Stimulated activated naive CD8-positive, alpha-beta T cell treated with anti-CD3 and anti-CD28 coated beads, Interleukin-15, Interleukin-2, amounts not matched to agents 100 ng/mL and 50 ng/mL, for 24 hours (primary cell): ENCODE measurements around the gene BBS2.
"Not testable (repeated sequence)": the region's sequence is repeated elsewhere in the genome, so short reads cannot be mapped to it uniquely, and the experiment has no call there.

Experiments used
- H3K27ac Mint-ChIP-seq: one replicate; pipeline ENCODE4 v1.8.0; 2021; ENCODE audit warnings: mild to moderate bottlenecking, mixed read lengths
- H3K27me3 Mint-ChIP-seq: one replicate; pipeline ENCODE4 v1.8.0; 2021; ENCODE audit warnings: mixed read lengths
- H3K36me3 Mint-ChIP-seq: one replicate; pipeline ENCODE4 v1.8.0; 2021; ENCODE audit warnings: low read depth, mixed read lengths
- H3K4me1 Mint-ChIP-seq: one replicate; pipeline ENCODE4 v1.8.0; 2021; ENCODE audit warnings: low read depth, mixed read lengths
- H3K4me3 Mint-ChIP-seq: one replicate; pipeline ENCODE4 v1.8.0; 2021; ENCODE audit warnings: mild to moderate bottlenecking, mixed read lengths
- H3K9me3 Mint-ChIP-seq: one replicate; pipeline ENCODE4 v1.8.0; 2021; ENCODE audit warnings: mixed read lengths

Gene BBS2

DNA sequence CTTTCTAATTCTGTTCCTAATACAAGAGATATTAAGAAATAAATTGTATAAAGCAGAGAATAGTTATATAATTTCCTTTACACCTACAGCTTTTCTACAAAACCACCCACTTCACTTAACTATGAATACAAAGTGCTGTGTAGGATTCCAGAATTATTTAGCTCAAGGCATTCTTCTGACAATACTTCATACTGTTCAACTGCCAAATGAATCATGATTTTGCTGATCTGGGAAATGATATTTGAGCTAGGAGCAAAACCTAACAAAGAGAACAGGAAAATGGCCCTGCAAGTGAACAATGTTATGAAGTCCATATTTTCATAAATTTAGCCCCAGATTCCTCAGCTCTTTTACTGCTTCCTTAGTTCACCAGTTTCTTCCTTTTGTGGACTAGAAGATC is 12.9 kb downstream of the BBS2 start:
- peaks cover 31% of the 10 kb centered on the region for H3K36me3 Mint-ChIP-seq
- H3K4me3 Mint-ChIP-seq = no peak overlapping the region
- no peaks in the 10 kb centered on the region for H3K9me3 Mint-ChIP-seq
- H3K27me3 Mint-ChIP-seq = no peaks in the 10 kb centered on the region
- no peaks in the 10 kb centered on the region for H3K4me1 Mint-ChIP-seq
- no peak overlapping the region for H3K27ac Mint-ChIP-seq

GRCh38 chr16:56505181-56505580 is 14.6 kb downstream of the BBS2 start:
- Mint-ChIP-seq H3K4me3 (no peak overlapping the region), H3K4me1 (peaks cover 9% of the 10 kb centered on the region), H3K27me3 (no peaks in the 10 kb centered on the region), H3K36me3 (peaks cover 40% of the 10 kb centered on the region), H3K9me3 (no peaks in the 10 kb centered on the region), H3K27ac (no peak overlapping the region)

GRCh38 chr16:56493815-56494214 is 26.0 kb downstream of the BBS2 start:
- H3K4me3 Mint-ChIP-seq = no peak overlapping the region

GRCh38 chr16:56493126-56493525 is 26.7 kb downstream of the BBS2 start:
- Mint-ChIP-seq H3K27ac (no peak overlapping the region), H3K9me3 (no peaks in the 10 kb centered on the region), H3K4me3 (no peak overlapping the region), H3K27me3 (no peaks in the 10 kb centered on the region), H3K36me3 (peaks cover 36% of the 10 kb centered on the region), H3K4me1 (no peaks in the 10 kb centered on the region)

More at GRCh38 chr16:56493815-56494214, 26.0 kb downstream of the BBS2 start:
- no peaks in the 10 kb centered on the region for H3K27me3 Mint-ChIP-seq
- H3K36me3 Mint-ChIP-seq = peaks cover 40% of the 10 kb centered on the region
- no peaks in the 10 kb centered on the region for H3K9me3 Mint-ChIP-seq
- no peaks in the 10 kb centered on the region for H3K4me1 Mint-ChIP-seq
- H3K27ac Mint-ChIP-seq = no peak overlapping the region

DNA sequence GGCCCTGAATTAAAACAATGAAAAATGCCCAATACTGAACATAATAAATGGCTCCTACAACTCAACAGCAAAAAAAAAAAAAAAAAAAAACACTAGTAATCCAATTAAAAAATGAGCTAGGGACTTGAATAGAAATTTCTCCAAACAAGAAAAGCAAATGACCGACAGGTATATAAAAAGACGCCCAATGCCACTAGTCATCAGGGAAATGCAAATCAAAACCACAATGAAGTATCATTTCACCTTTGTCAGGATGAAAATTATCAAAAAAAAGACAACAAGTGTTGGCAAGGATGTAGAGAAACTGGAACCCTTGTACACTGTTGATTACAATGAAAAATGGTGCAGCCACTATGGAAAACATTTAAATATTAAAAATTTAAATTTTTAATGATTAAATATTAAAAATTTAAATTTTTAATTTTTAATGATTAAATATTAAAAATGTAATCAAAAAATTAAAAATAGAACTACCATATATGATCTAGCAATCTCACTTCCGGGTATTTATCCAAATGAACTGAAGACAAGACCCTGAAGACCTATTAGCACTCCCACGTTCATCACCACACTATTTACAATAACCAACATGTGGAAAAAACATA is 28.1 kb downstream of the BBS2 start:
- no peak overlapping the region for H3K27ac Mint-ChIP-seq
- H3K4me1 Mint-ChIP-seq = no peaks in the 10 kb centered on the region
- peaks cover 24% of the 10 kb centered on the region for H3K36me3 Mint-ChIP-seq
- no peaks in the 10 kb centered on the region for H3K9me3 Mint-ChIP-seq
- H3K4me3 Mint-ChIP-seq = no peak overlapping the region
- no peaks in the 10 kb centered on the region for H3K27me3 Mint-ChIP-seq

GRCh38 chr16:56488868-56489267 is 31.0 kb downstream of the BBS2 start:
- not testable (repeated sequence) for H3K9me3 Mint-ChIP-seq, H3K4me1 Mint-ChIP-seq, H3K27ac Mint-ChIP-seq, H3K4me3 Mint-ChIP-seq, H3K27me3 Mint-ChIP-seq
- peaks cover 27% of the 10 kb centered on the region for H3K36me3 Mint-ChIP-seq

GRCh38 chr16:56488035-56488434 is 31.8 kb downstream of the BBS2 start:
- Mint-ChIP-seq H3K27me3 (no peaks in the 10 kb centered on the region), H3K9me3 (no peaks in the 10 kb centered on the region), H3K36me3 (peaks cover 23% of the 10 kb centered on the region), H3K4me3 (no peak overlapping the region), H3K27ac (no peak overlapping the region), H3K4me1 (no peaks in the 10 kb centered on the region)

DNA sequence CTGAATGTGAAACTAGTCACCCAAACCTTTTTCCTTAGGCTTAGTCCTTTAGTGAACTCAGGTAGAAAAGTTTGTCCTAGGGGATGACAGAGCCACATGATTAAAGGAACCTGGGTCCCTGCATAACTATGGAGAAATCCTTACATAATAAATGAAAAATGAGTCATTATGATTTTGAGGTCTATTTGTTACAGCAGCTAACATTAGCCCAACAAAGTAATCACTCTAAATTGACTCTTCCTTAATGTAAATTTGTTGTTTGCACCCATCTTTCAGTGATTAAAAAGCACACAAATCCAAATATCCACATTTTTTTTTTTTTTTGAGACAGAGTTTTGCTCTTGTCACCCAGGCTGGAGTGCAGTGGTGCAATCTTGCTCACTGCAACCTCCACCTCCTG is 36.4 kb downstream of the BBS2 start:
- no peaks in the 10 kb centered on the region for H3K9me3 Mint-ChIP-seq
- H3K27ac Mint-ChIP-seq = no peak overlapping the region
- no peaks in the 10 kb centered on the region for H3K27me3 Mint-ChIP-seq
- peaks cover 5% of the 10 kb centered on the region for H3K4me1 Mint-ChIP-seq
- peaks cover 26% of the 10 kb centered on the region for H3K36me3 Mint-ChIP-seq
- no peak overlapping the region for H3K4me3 Mint-ChIP-seq

GRCh38 chr16:56482683-56483236 is 37.1 kb downstream of the BBS2 start:
- no peak overlapping the region for H3K4me3 Mint-ChIP-seq
- peaks cover 33% of the 10 kb centered on the region for H3K36me3 Mint-ChIP-seq
- no peak overlapping the region for H3K27ac Mint-ChIP-seq
- no peaks in the 10 kb centered on the region for H3K27me3 Mint-ChIP-seq
- H3K4me1 Mint-ChIP-seq = peaks cover 11% of the 10 kb centered on the region
- H3K9me3 Mint-ChIP-seq = no peaks in the 10 kb centered on the region

GRCh38 chr16:56481468-56482122 is 38.2 kb downstream of the BBS2 start:
- Mint-ChIP-seq H3K36me3 (peaks cover 44% of the 10 kb centered on the region), H3K4me1 (peaks cover 23% of the 10 kb centered on the region), H3K4me3 (no peak overlapping the region), H3K27ac (no peak overlapping the region), H3K9me3 (no peaks in the 10 kb centered on the region), H3K27me3 (no peaks in the 10 kb centered on the region)

- H3K4me3 Mint-ChIP-seq = no peak overlapping the region
- H3K27me3 Mint-ChIP-seq = no peaks in the 10 kb centered on the region
- no peaks in the 10 kb centered on the region for H3K9me3 Mint-ChIP-seq
- H3K27ac Mint-ChIP-seq = no peak overlapping the region
- H3K4me1 Mint-ChIP-seq = peaks cover 26% of the 10 kb centered on the region
- peaks cover 46% of the 10 kb centered on the region for H3K36me3 Mint-ChIP-seq
Observed at GRCh38 chr16:56480776-56481467, 38.9 kb downstream of the BBS2 start.

- Mint-ChIP-seq H3K4me3 (no peak overlapping the region), H3K27me3 (no peaks in the 10 kb centered on the region), H3K9me3 (no peaks in the 10 kb centered on the region), H3K4me1 (peaks cover 26% of the 10 kb centered on the region), H3K27ac (peak overlapping the region; percentile 62), H3K36me3 (peaks cover 51% of the 10 kb centered on the region)
Observed at GRCh38 chr16:56479469-56479868, 40.4 kb downstream of the BBS2 start.

- peaks cover 54% of the 10 kb centered on the region for H3K36me3 Mint-ChIP-seq
- H3K27me3 Mint-ChIP-seq = no peaks in the 10 kb centered on the region
- peaks cover 26% of the 10 kb centered on the region for H3K4me1 Mint-ChIP-seq
- H3K27ac Mint-ChIP-seq = peak overlapping the region; percentile 21
- no peaks in the 10 kb centered on the region for H3K9me3 Mint-ChIP-seq
- H3K4me3 Mint-ChIP-seq = no peak overlapping the region
Observed at GRCh38 chr16:56478281-56479049, 41.4 kb downstream of the BBS2 start.

GRCh38 chr16:56477096-56477878 is 42.5 kb downstream of the BBS2 start:
- Mint-ChIP-seq H3K9me3 (no peaks in the 10 kb centered on the region), H3K36me3 (peaks cover 66% of the 10 kb centered on the region), H3K4me3 (no peak overlapping the region), H3K27me3 (no peaks in the 10 kb centered on the region), H3K27ac (peak overlapping the region; percentile 65), H3K4me1 (peaks cover 26% of the 10 kb centered on the region)
